Loucy (cell line): ENCODE measurements around the gene FOXE3.

Source experiments
- EZH2phosphoT487 ChIP-seq: fragments of 200-600 bp; IDR thresholded peaks from 2 replicates; pipeline ENCODE4 v1.6.1; 2018; ENCODE audit warnings: antibody characterized with exemption, mild to moderate bottlenecking, moderate library complexity, borderline replicate concordance
- TF ChIP-seq, protein P1 (sequence below): fragments of 200-600 bp; sonication (generic); conservative IDR thresholded peaks from 2 replicates; pipeline ENCODE4 v1.5.1; 2014; ENCODE audit warnings: mild to moderate bottlenecking, antibody characterized with exemption, low read length

DNA sequence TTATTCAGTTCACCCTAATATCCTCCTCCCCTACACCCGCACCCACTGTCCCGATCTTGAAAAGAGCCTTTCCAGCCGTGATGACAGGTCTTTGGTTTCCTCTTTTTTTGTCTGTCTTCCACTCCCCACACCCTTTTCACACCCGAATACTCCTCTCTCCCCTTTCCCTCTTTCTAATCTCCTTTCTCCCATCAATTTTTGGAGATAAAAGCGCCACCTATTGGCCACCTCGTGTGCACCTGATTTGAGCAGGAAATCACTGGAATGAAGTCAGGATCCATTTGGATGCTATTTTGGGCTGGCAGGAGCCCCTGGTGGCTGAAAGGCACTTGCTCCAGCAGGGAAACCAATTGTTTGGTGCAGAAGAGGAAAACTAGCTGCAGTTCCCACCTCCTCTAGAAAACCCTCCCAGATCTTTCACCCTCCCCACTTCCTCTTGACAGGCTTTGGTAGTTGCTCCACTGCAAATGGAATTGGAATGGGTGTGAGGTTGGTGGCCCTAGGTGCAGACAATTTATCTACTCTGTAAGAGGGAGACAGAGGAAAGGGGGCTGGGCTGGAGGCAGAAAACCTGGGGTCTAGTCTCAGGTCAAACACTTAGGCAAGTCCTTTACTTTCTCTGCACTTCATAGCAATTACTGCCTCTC is 8.4 kb downstream of the FOXE3 start:
- TF ChIP-seq, protein P1, sequence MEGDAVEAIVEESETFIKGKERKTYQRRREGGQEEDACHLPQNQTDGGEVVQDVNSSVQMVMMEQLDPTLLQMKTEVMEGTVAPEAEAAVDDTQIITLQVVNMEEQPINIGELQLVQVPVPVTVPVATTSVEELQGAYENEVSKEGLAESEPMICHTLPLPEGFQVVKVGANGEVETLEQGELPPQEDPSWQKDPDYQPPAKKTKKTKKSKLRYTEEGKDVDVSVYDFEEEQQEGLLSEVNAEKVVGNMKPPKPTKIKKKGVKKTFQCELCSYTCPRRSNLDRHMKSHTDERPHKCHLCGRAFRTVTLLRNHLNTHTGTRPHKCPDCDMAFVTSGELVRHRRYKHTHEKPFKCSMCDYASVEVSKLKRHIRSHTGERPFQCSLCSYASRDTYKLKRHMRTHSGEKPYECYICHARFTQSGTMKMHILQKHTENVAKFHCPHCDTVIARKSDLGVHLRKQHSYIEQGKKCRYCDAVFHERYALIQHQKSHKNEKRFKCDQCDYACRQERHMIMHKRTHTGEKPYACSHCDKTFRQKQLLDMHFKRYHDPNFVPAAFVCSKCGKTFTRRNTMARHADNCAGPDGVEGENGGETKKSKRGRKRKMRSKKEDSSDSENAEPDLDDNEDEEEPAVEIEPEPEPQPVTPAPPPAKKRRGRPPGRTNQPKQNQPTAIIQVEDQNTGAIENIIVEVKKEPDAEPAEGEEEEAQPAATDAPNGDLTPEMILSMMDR: peak; percentile 84
- TF ChIP-seq EZH2phosphoT487: no peak
